SK-N-SH (cell line): Measurements from ENCODE around the gene BRCA1. TPM values are rescaled to one million over a fixed set of nuclear protein-coding genes. Genes with fewer than 3 reads are reported as not detected.

ENCODE experiments used
- CTCF ChIA-PET: fragments of 300-600, 350-600 bp; formaldehyde crosslinking; extraction: SDS; loops from one replicate; lab custom pipeline; 2021; lab: Yijun Ruan, JAX
- POLR2A ChIA-PET: fragments of 350-600 bp; sonication (Branson Sonifier 250); formaldehyde crosslinking; extraction: SDS; loops from one replicate; lab custom pipeline; 2020; ENCODE audit warnings: antibody characterized with exemption, inconsistent platforms; lab: Yijun Ruan, JAX
- DNase-seq: peaks from one replicate; pipeline ENCODE4 v3.0.0; 2012
- H2AFZ ChIP-seq: fragments of 200-600 bp; sonication (generic); 2 replicates; pipeline ENCODE4 v1.8.1; 2016; ENCODE audit warnings: antibody characterized with exemption, mild to moderate bottlenecking, low read depth
- H3F3A ChIP-seq: fragments of 200-600 bp; sonication (generic); replicated peaks from 2 replicates; pipeline ENCODE3; 2016; ENCODE audit warnings: antibody characterized with exemption, mild to moderate bottlenecking; ENCODE audit not compliant: insufficient read depth
- H3K27ac ChIP-seq, 2 experiments: fragments of 200-500 bp in 1 of 2; fragments of 200-600 bp in 1 of 2; sonication (Bioruptor generic) in 1 of 2; sonication (generic), shearing (Covaris generic) in 1 of 2; 2 replicates each; pipeline versions ENCODE4 v1.5.1 to v1.6.1; 2014 to 2016; ENCODE audit warnings: low read depth in 2 of 2, inconsistent platforms in 1 of 2, low read length in 1 of 2, mild to moderate bottlenecking in 1 of 2, mixed read lengths in 1 of 2
- H3K27me3 ChIP-seq: fragments of 200-600 bp; sonication (generic), shearing (Covaris generic); 2 replicates; pipeline ENCODE4 v1.6.1; 2016; ENCODE audit warnings: mixed run types; ENCODE audit not compliant: insufficient read depth
- H3K36me3 ChIP-seq, 2 experiments: fragments of 200-500 bp in 1 of 2; fragments of 200-600 bp in 1 of 2; sonication (Bioruptor generic) in 1 of 2; sonication (generic) in 1 of 2; replicated peaks in 1 of 2; 2 replicates each; pipeline versions ENCODE3 to v1.5.1; 2014 to 2016; ENCODE audit warnings: low read length in 1 of 2, mild to moderate bottlenecking in 1 of 2; ENCODE audit not compliant: insufficient read depth in 2 of 2, control insufficient read depth in 1 of 2
- H3K4me1 ChIP-seq, 2 experiments: fragments of 200-500 bp in 1 of 2; fragments of 200-600 bp in 1 of 2; sonication (Bioruptor generic) in 1 of 2; sonication (generic), shearing (Covaris generic) in 1 of 2; 2 replicates each; pipeline versions ENCODE4 v1.5.1 to v1.6.1; 2014 to 2016; ENCODE audit warnings: low read depth in 1 of 2, low read length in 1 of 2, mixed run types in 1 of 2; ENCODE audit not compliant: insufficient read depth in 2 of 2, control insufficient read depth in 1 of 2
- H3K4me2 ChIP-seq: fragments of 200-600 bp; sonication (generic), shearing (Covaris generic); 2 replicates; pipeline ENCODE4 v1.6.1; 2017; ENCODE audit warnings: mixed run types
- H3K4me3 ChIP-seq, 2 experiments: fragments of 200-500 bp in 1 of 2; fragments of 200-600 bp in 1 of 2; sonication (Bioruptor generic) in 1 of 2; sonication (generic), shearing (Covaris generic) in 1 of 2; 2 replicates each; pipeline versions ENCODE4 v1.5.1 to v1.8.1; 2014 to 2016; ENCODE audit warnings: low read depth in 2 of 2, inconsistent platforms in 1 of 2, low read length in 1 of 2, mild to moderate bottlenecking in 1 of 2, mixed read lengths in 1 of 2, moderate library complexity in 1 of 2
- H3K79me2 ChIP-seq: fragments of 200-600 bp; sonication (generic); 2 replicates; pipeline ENCODE4 v1.8.1; 2017; ENCODE audit warnings: mild to moderate bottlenecking; ENCODE audit not compliant: insufficient read depth
- H3K9ac ChIP-seq: fragments of 200-600 bp; sonication (generic); 2 replicates; pipeline ENCODE4 v1.6.1; 2017; ENCODE audit warnings: mixed run types
- H3K9me2 ChIP-seq: fragments of 200-600 bp; sonication (generic); 2 replicates; pipeline ENCODE4 v1.6.1; 2017; ENCODE audit warnings: mixed run types
- H3K9me3 ChIP-seq: fragments of 200-600 bp; sonication (generic); 2 replicates; pipeline ENCODE4 v1.6.1; 2017; ENCODE audit warnings: mixed run types, mild to moderate bottlenecking, moderate library complexity
- H4K20me1 ChIP-seq: fragments of 200-600 bp; sonication (generic); 2 replicates; pipeline ENCODE4 v1.6.1; 2017; ENCODE audit warnings: mild to moderate bottlenecking, mixed run types; ENCODE audit not compliant: insufficient read depth
- EP300 ChIP-seq, 2 experiments: IDR thresholded peaks; 2 replicates each; pipeline versions ENCODE4 v1.4.0 to v1.6.1; 2012; ENCODE audit warnings: borderline replicate concordance in 1 of 2, low read depth in 1 of 2, low read length in 1 of 2
- EZH2phosphoT487 ChIP-seq: fragments of 200-600 bp; sonication (generic); IDR thresholded peaks from 2 replicates; pipeline ENCODE4 v1.6.1; 2017; ENCODE audit warnings: low read depth, mixed run types, mild to moderate bottlenecking, antibody characterized with exemption, moderate library complexity, borderline replicate concordance
- FOXM1 ChIP-seq: IDR thresholded peaks from 2 replicates; pipeline ENCODE4 v1.4.0; 2012; ENCODE audit warnings: low read depth, mild to moderate bottlenecking
- GATA2 ChIP-seq: sonication (generic); formaldehyde crosslinking; IDR thresholded peaks from 2 replicates; pipeline ENCODE4 v1.5.0; 2020; ENCODE audit warnings: mild to moderate bottlenecking, missing genetic modification reagents
- NFIC ChIP-seq: IDR thresholded peaks from 2 replicates; pipeline ENCODE4 v1.4.0; 2012; ENCODE audit warnings: borderline replicate concordance
- NRF1 ChIP-seq: IDR thresholded peaks from 2 replicates; pipeline ENCODE4 v1.6.1; 2012; ENCODE audit warnings: low read depth, mild to moderate bottlenecking, low read length
- POLR2AphosphoS5 ChIP-seq: IDR thresholded peaks from 2 replicates; pipeline ENCODE4 v1.6.1; 2012; ENCODE audit warnings: low read depth, low read length
- RAD21 ChIP-seq: IDR thresholded peaks from 2 replicates; pipeline ENCODE4 v1.6.1; 2012; ENCODE audit warnings: mild to moderate bottlenecking, low read length
- RFX5 ChIP-seq: IDR thresholded peaks from 2 replicates; pipeline ENCODE4 v1.6.1; 2012; ENCODE audit warnings: mild to moderate bottlenecking, improper control_type of control experiment, low read length
- RXRA ChIP-seq: IDR thresholded peaks from 2 replicates; pipeline ENCODE4 v1.4.0; 2012; ENCODE audit warnings: low read depth, mild to moderate bottlenecking, borderline replicate concordance
- SMC3 ChIP-seq: IDR thresholded peaks from 2 replicates; pipeline ENCODE4 v1.6.1; 2012; ENCODE audit warnings: low read depth, low read length, improper control_type of control experiment
- TAF1 ChIP-seq: IDR thresholded peaks from 2 replicates; pipeline ENCODE4 v1.6.1; 2012; ENCODE audit warnings: low read depth, mild to moderate bottlenecking, low read length, moderate library complexity, borderline replicate concordance
- TEAD4 ChIP-seq: IDR thresholded peaks from 2 replicates; pipeline ENCODE4 v1.4.0; 2012; ENCODE audit warnings: mild to moderate bottlenecking, borderline replicate concordance; ENCODE audit not compliant: insufficient read depth
- WGBS: methylation state at CpG from one replicate; pipeline ENCODE4 v1.1.6; 2017; ENCODE audit warnings: low lambda C conversion rate; 5-methylcytosine and 5-hydroxymethylcytosine counted together
- polyA plus RNA-seq, 3 experiments: library from polyadenylated mRNA; depleted of rRNA; stranded (reverse); fragments of >200 nt; gene quantifications; 2 replicates each; pipeline ENCODE4 v1.2.3, GENCODE V29; 2012
- TF ChIP-seq, protein P1 (sequence below): IDR thresholded peaks from 2 replicates; pipeline ENCODE4 v1.4.0; 2012; ENCODE audit warnings: low read depth, borderline replicate concordance
- TF ChIP-seq, protein P2 (sequence below): fragments of 200-600 bp; sonication (generic); IDR thresholded peaks from 2 replicates; pipeline ENCODE4 v1.6.1; 2017; ENCODE audit warnings: antibody characterized with exemption, mild to moderate bottlenecking, moderate library complexity
- TF ChIP-seq, protein P3 (sequence below): IDR thresholded peaks from 2 replicates; pipeline ENCODE4 v1.4.0; 2012; ENCODE audit warnings: low read depth
- TF ChIP-seq, protein P4 (sequence below): IDR thresholded peaks from 2 replicates; pipeline ENCODE4 v1.4.0; 2012; ENCODE audit warnings: low read depth, borderline replicate concordance

Gene BRCA1
- polyA plus RNA-seq, 1 of the 3 experiments (the other 2 are of a cell fraction): 11.2 TPM

DNA sequence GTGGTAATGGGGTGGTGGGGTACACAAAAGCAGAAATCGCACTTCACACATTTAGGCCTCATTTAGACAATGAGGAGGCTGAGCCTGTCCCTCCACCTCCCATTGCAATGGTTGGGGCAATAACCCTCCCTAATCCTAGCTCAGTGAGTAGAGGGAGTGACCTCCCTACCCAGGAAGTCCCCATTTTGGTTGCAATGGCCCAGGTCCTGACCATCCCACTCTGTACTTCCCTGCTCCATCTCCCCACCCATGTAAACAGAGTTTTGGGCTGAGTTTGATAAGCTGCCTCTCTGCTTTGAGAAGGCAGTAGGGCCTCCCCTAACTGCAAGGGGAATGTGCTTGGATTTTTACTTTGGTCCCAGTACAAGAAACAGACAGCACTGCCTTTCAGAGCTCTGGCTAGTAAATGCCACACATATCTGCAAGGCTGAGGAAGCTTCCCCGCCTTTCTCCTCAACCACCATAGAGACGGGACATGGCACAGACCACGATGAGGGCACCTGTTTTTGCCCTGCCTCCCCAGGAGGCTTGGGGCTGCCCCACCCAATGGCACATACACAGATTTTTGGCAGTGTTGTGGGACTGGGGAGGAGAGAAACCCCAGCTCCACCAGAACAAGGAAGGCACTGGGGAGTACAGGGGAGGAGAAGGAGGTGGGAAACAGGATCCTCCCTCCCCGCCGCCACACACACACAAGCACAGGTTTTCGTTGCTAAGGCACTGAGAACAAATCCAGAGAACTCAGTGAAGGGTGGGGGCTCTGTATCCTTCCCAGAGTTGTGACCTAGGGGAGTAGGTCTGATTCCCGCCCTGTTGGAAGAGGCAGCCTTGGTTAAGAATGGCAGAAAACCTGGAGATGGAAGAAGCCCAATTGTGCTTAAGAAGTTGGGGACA lies 110.3 kb downstream of the BRCA1 start:
- Histone ChIP-seq H3K4me2 (no peak overlapping the region), H3K9me3 (no peaks in the 10 kb centered on the region), H3K79me2 (peaks cover 11% of the 10 kb centered on the region; the same call in 1 of the 2 replicates), H3F3A (no peaks in the 10 kb centered on the region), H3K27me3 (no peaks in the 10 kb centered on the region), H3K9ac (no peak overlapping the region), H3K36me3 (peaks cover 15 to 29% of the 10 kb centered on the region in 2 experiments), H3K27ac (no peak overlapping the region), H3K4me1 (peaks cover 0 to 20% of the 10 kb centered on the region in 2 experiments; a peak in 2 of 4 replicates), H4K20me1 (0 out of 2 replicates have a peak, but pooled peaks cover 6% of the 10 kb centered on the region), H3K4me3 (no peak overlapping the region), H3K9me2 (no peaks in the 10 kb centered on the region), H2AFZ (no peak overlapping the region)
- DNase-seq: no peak
- POLR2A ChIA-PET: interaction anchor here (1.0 kb wide), 1 partner anchor 17 kb away, joined by 3 read pairs; the partner anchor contains the start of gene RPL27
- TF ChIP-seq NRF1 (no peak), POLR2AphosphoS5 (no peak), RXRA (no peak), NFIC (no peak), TAF1 (no peak), SMC3 (no peak)
- TF ChIP-seq, all 33 proteins: peak for 0
- CTCF ChIA-PET: interaction anchor here (0.7 to 0.8 kb wide), 2 partner anchors 16 to 190 kb away, joined by 3 to 4 read pairs; no protein-coding TSS in a partner anchor
- WGBS: 94% methylated on average over 7 of the region's 8 CpGs

DNA sequence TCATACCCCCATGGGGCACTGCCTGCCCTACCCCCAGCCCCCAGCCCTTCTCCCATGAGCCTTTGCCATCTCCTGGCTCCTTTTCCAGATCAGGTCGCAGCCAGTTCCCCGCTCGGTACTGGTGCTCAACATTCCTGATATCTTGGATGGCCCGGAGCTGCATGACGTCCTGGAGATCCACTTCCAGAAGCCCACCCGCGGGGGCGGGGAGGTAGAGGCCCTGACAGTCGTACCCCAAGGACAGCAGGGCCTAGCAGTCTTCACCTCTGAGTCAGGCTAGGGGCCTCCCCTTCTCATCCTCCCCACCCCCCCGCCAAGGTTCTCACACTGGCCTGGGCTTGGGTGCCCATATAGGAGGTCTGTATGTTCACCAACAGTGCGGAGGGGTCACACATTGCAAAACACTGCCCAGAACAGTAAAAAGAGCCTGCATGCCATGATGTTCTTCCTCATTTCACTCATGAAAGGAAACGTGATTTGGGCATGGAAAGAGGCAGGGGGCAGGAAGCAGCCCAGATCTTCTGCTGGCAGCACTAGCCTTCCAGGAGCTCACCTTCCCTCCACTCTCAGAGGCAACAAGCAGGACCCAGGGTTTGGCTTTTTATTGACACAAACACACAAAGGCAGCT lies 111.0 kb downstream of the BRCA1 start:
- no peaks in the 10 kb centered on the region for H3F3A ChIP-seq
- POLR2A ChIA-PET: interaction anchor here (3.3 kb wide), 1 partner anchor 16 kb away, joined by 17 read pairs; the partner anchor contains the start of gene RPL27
- H3K9me2 ChIP-seq: no peaks in the 10 kb centered on the region
- H4K20me1 ChIP-seq: 0 out of 2 replicates have a peak, but pooled peaks cover 6% of the 10 kb centered on the region
- H3K4me3 ChIP-seq: no peak overlapping the region
- WGBS: 88% methylated on average over 10 of the region's 12 CpGs
- H3K9me3 ChIP-seq: no peaks in the 10 kb centered on the region
- TF ChIP-seq RAD21 (no peak), NFIC (no peak), POLR2AphosphoS5 (no peak), EZH2phosphoT487 (no peak), FOXM1 (no peak), RFX5 (no peak), EP300 (IDR thresholded peaks at IDR 0.05; ENCODE audit: borderline replicate concordance in 1 of 2, low read depth in 1 of 2, low read length in 1 of 2) (no peak), TEAD4 (no peak), GATA2 (CRISPR knock-in tag) (no peak), RXRA (no peak)
- TF ChIP-seq, protein P1, sequence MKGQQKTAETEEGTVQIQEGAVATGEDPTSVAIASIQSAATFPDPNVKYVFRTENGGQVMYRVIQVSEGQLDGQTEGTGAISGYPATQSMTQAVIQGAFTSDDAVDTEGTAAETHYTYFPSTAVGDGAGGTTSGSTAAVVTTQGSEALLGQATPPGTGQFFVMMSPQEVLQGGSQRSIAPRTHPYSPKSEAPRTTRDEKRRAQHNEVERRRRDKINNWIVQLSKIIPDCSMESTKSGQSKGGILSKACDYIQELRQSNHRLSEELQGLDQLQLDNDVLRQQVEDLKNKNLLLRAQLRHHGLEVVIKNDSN: no peak
- TF ChIP-seq, protein P2, sequence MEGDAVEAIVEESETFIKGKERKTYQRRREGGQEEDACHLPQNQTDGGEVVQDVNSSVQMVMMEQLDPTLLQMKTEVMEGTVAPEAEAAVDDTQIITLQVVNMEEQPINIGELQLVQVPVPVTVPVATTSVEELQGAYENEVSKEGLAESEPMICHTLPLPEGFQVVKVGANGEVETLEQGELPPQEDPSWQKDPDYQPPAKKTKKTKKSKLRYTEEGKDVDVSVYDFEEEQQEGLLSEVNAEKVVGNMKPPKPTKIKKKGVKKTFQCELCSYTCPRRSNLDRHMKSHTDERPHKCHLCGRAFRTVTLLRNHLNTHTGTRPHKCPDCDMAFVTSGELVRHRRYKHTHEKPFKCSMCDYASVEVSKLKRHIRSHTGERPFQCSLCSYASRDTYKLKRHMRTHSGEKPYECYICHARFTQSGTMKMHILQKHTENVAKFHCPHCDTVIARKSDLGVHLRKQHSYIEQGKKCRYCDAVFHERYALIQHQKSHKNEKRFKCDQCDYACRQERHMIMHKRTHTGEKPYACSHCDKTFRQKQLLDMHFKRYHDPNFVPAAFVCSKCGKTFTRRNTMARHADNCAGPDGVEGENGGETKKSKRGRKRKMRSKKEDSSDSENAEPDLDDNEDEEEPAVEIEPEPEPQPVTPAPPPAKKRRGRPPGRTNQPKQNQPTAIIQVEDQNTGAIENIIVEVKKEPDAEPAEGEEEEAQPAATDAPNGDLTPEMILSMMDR: no peak
- TF ChIP-seq, protein P3, sequence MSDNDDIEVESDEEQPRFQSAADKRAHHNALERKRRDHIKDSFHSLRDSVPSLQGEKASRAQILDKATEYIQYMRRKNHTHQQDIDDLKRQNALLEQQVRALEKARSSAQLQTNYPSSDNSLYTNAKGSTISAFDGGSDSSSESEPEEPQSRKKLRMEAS: no peak
- TF ChIP-seq, protein P4, sequence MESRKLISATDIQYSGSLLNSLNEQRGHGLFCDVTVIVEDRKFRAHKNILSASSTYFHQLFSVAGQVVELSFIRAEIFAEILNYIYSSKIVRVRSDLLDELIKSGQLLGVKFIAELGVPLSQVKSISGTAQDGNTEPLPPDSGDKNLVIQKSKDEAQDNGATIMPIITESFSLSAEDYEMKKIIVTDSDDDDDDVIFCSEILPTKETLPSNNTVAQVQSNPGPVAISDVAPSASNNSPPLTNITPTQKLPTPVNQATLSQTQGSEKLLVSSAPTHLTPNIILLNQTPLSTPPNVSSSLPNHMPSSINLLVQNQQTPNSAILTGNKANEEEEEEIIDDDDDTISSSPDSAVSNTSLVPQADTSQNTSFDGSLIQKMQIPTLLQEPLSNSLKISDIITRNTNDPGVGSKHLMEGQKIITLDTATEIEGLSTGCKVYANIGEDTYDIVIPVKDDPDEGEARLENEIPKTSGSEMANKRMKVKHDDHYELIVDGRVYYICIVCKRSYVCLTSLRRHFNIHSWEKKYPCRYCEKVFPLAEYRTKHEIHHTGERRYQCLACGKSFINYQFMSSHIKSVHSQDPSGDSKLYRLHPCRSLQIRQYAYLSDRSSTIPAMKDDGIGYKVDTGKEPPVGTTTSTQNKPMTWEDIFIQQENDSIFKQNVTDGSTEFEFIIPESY: no peak
- TF ChIP-seq, all 33 proteins: peak for 0
- DNase-seq: no peak
- H3K4me1 ChIP-seq: peaks cover 0 to 13% of the 10 kb centered on the region in 2 experiments; a peak in 2 of 4 replicates
- H2AFZ ChIP-seq: no peak overlapping the region
- 0 out of 2 replicates have a peak, but pooled peaks cover 6% of the 10 kb centered on the region for H3K79me2 ChIP-seq
- no peak overlapping the region for H3K4me2 ChIP-seq
- CTCF ChIA-PET: no interaction called here
- no peaks in the 10 kb centered on the region for H3K27me3 ChIP-seq
- no peak overlapping the region for H3K27ac ChIP-seq
- no peak overlapping the region for H3K9ac ChIP-seq
- H3K36me3 ChIP-seq: peaks cover 15 to 29% of the 10 kb centered on the region in 2 experiments
